HAP-1 (cell line): ENCODE results near the gene TMC8.
A peak's percentile ranks its signal among the peaks of the same experiment; 100 is the strongest.

ENCODE experiments used
- DNase-seq, 2 experiments: peaks; one replicate each; pipeline ENCODE4 v3.0.0-alpha.2; 2016 to 2020; ENCODE audit warnings: low spot score in 2 of 2
- H3K27me3 ChIP-seq: fragments of 250-450 bp; sonication (Bioruptor Pico); 2 replicates; pipeline ENCODE4 v1.5.1; 2020; ENCODE audit warnings: low read depth, mild to moderate bottlenecking, moderate library complexity
- H3K36me3 ChIP-seq: fragments of 250-450 bp; sonication (Bioruptor Pico); replicated peaks from 2 replicates; pipeline ENCODE4 v1.5.1; 2020; ENCODE audit warnings: mild to moderate bottlenecking
- H3K4me1 ChIP-seq: fragments of 250-450 bp; sonication (Bioruptor Pico); 2 replicates; pipeline ENCODE4 v1.5.1; 2020; ENCODE audit warnings: mild to moderate bottlenecking
- H3K4me3 ChIP-seq: fragments of 250-450 bp; sonication (Bioruptor Pico); 2 replicates; pipeline ENCODE4 v1.5.1; 2020; ENCODE audit warnings: mild to moderate bottlenecking, moderate library complexity
- H3K9me3 ChIP-seq: fragments of 250-450 bp; sonication (Bioruptor Pico); 2 replicates; pipeline ENCODE4 v1.5.1; 2020; ENCODE audit warnings: mild to moderate bottlenecking, moderate library complexity
- in situ Hi-C: fragments of 300-500 bp; cut with MboI; formaldehyde crosslinking; loops from 3 replicates; pipeline ENCODE4 v1.14.3; 2020; ENCODE audit warnings: low sequenced_read_pairs, inconsistent platforms, mixed read lengths

The TMC8 gene

DNA sequence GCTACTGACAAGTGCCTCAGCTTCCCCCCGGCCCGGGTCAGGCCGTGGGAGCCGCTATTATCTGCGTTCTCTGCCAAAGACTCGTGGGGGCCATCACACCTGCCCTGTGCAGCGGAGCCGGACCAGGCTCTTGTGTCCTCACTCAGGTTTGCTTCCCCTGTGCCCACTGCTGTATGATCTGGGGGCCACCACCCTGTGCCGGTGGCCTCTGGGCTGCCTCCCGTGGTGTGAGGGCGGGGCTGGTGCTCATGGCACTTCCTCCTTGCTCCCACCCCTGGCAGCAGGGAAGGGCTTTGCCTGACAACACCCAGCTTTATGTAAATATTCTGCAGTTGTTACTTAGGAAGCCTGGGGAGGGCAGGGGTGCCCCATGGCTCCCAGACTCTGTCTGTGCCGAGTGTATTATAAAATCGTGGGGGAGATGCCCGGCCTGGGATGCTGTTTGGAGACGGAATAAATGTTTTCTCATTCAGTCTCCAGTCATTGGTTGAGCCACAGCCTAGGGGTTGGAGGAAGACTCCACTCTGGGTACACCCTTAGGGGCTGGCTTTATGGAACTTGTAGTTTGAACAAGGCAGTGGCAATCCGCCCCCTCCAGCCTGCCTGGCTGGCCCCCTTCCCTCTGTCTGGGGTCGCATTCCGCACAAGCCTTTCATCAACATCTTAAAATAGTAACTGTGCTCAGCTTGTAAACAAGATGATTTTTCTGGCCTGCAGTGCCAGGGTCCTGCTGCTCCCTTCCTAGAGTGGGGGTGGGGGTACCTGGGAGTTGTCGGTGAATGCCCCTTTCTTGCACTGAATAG, 41.9 kb downstream of the TMC8 start:
- DNase-seq, result no peak
- peaks cover 4% of the 10 kb centered on the region for H3K4me1 ChIP-seq

DNA sequence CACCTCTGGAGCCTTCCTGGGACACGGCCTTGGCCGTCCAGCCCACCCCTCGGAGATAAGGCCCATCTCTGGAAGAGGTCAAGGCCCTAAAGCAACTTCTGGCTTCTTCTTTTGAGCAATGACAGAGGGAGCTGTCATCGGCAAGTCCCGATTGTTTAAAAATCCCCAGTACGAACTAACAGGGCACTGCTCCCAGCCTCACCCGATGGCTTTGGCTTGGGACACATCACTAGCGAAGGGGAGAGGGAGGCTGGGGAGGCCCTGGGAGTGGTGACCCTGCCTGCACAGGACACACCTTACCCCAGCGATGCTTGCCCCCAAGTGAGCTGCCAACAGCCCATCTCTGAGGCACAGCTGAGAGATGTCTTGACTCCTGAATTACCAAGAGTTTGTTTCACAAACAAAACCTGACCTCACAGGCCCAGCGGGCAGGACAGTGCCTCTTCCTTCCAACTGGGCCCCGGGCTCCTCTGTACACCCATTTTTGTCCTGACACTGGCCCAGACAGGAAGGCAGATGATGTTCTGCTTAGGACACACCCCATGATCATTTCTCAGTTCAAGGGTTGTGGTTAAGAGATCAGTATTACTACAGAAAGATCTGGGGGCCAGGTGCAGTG, 42.6 kb downstream of the TMC8 start:
- Histone ChIP-seq H3K4me3 (no peak overlapping the region), H3K4me1 (no peaks in the 10 kb centered on the region; the same call in 1 of the 2 replicates)
- DNase-seq, result no peak

More for the DNA sequence above, 41.9 kb downstream of the TMC8 start:
- H3K4me3 ChIP-seq, result no peak overlapping the region
- no peaks in the 10 kb centered on the region for H3K27me3 ChIP-seq
- in situ Hi-C loops, result loop anchor here (10.0 kb wide), 1 partner anchor 802 kb away; the partner anchor contains the start of gene LGALS3BP
- peaks cover 52% of the 10 kb centered on the region for H3K36me3 ChIP-seq
- H3K9me3 ChIP-seq, result no peaks in the 10 kb centered on the region

DNA sequence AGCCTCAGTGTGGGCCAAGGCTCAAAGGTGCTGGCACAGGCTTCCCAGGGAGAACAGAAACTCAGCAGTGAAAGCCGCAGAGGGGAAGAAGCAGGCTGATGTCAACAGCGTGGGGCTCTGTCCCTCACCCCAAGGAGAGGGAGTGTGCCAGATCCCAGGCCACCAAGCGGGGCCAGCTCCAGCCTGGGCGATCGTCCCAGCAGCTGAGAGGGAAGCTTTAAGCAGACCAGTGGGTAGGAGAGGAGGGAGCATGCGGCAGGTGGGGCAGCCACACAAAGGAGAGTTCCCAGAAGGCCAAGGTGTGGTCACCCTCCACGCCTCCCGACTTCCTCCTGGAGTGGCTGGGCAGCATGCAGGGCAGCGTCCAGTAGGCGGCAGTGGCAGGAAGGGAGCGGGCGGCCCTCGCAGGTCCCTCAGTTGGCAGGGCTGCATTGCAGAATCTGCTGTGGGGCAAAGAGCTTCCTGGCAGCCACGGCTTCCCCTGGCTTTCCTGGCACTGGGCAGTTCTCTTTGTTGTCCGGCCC, 43.8 kb downstream of the TMC8 start:
- Histone ChIP-seq H3K36me3 (peaks cover 70% of the 10 kb centered on the region), H3K9me3 (no peaks in the 10 kb centered on the region), H3K4me3 (no peak overlapping the region), H3K27me3 (no peaks in the 10 kb centered on the region), H3K4me1 (no peaks in the 10 kb centered on the region; the same call in 1 of the 2 replicates)
- DNase-seq, result no peak
- in situ Hi-C loops, result loop anchor here (10.0 kb wide), 1 partner anchor 800 kb away; the partner anchor contains the start of gene LGALS3BP

More for the DNA sequence above, 42.6 kb downstream of the TMC8 start:
- Histone ChIP-seq H3K9me3 (no peaks in the 10 kb centered on the region), H3K27me3 (no peaks in the 10 kb centered on the region), H3K36me3 (peaks cover 58% of the 10 kb centered on the region)
- in situ Hi-C loops, result loop anchor here (10.0 kb wide), 1 partner anchor 802 kb away; the partner anchor contains the start of gene LGALS3BP

DNA sequence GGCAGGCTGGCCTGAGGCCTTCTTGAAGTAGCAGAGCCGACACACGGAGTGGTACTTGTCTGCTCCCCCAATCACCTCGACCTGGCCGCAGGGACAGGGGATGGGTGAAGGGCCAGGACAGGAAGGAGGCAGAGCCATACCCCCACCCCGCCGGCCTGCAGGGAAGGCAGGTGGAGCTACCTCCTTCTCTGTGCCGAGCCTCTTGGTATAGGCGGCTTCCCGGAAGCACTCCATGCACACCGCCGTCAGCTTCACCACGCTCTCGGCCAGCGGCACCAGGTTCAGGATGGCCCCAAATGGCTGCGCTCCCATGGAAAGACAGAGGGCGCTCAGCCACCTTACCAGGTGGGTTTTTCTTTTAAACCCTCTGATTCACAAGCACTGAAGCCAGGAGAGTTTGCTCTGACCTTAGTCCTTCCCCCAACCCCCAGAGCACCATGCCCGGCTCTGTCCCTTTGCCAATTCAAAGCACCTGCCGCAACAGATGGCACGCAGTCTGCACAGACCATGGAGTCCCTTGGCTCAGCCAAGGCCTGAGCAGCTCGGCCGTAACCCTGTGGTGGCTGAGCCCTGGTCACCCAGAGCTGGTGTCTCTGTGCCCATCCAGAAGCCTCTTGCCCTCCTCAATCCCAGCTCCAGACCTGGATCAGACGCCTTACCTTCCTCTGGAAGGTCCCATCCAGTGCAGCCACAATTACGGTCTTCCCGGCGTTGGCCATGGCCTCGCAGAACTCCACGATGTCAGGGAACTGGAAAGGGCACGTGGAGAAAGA, 44.5 kb downstream of the TMC8 start:
- H3K27me3 ChIP-seq, result no peaks in the 10 kb centered on the region
- peaks cover 76% of the 10 kb centered on the region for H3K36me3 ChIP-seq
- no peak overlapping the region for H3K4me3 ChIP-seq
- no peak for DNase-seq
- H3K9me3 ChIP-seq, result no peaks in the 10 kb centered on the region
- H3K4me1 ChIP-seq, result no peaks in the 10 kb centered on the region
- in situ Hi-C loops, result loop anchor here (10.0 kb wide), 1 partner anchor 800 kb away; the partner anchor contains the start of gene LGALS3BP

DNA sequence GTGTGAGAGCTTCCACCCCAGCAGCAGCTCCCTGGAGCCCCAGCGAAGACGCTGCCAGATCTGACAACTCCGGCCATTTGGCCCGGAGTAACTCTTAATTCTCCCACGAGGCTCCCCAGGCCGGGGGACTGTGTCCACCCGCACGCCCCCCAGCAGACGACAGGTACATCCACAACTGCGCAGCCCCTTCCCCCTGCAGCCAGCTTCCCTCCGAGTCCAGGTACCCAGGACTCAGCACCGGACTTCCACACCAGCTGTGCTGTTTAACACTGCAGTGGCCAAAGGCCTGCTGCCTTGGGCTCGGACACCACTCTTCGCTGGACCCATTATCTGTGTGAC, 45.0 kb downstream of the TMC8 start:
- H3K9me3 ChIP-seq, result no peaks in the 10 kb centered on the region
- no peaks in the 10 kb centered on the region for H3K27me3 ChIP-seq
- peaks cover 80% of the 10 kb centered on the region for H3K36me3 ChIP-seq
- no peak overlapping the region for H3K4me3 ChIP-seq
- in situ Hi-C loops, result loop anchor here (10.0 kb wide), 1 partner anchor 799 kb away; the partner anchor contains the start of gene LGALS3BP
- no peak for DNase-seq
- H3K4me1 ChIP-seq, result no peaks in the 10 kb centered on the region

DNA sequence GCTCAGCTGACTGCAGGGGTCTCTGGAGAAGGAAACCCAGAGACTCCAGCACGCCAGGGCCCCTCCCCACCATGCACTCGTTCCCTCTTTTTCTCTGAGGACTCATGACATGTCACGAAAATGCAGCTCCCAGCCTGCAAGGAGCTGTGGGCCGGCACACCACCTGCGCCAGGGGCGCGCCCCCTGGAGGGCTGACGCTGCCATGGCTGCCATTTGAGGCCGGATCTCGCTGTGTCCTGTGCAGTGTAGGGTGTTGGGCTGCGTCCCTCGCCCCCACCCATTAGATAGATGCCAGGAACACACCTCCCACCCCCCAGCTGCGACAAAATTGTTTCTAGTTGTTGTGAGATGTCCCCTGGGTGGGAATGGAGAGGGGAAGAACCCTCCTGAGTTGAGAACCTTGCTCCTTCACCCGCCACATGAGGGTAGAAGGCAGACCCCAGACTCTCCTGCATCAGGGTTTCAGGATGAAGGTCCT, 46.0 kb downstream of the TMC8 start:
- no peaks in the 10 kb centered on the region for H3K4me1 ChIP-seq
- no peaks in the 10 kb centered on the region for H3K9me3 ChIP-seq
- H3K4me3 ChIP-seq, result no peak overlapping the region
- peak; percentile 34 to 81 for DNase-seq
- H3K36me3 ChIP-seq, result peaks cover 79% of the 10 kb centered on the region
- H3K27me3 ChIP-seq, result no peaks in the 10 kb centered on the region
- in situ Hi-C loops, result loop anchor here (10.0 kb wide), 1 partner anchor 798 kb away; the partner anchor contains the start of gene LGALS3BP

DNA sequence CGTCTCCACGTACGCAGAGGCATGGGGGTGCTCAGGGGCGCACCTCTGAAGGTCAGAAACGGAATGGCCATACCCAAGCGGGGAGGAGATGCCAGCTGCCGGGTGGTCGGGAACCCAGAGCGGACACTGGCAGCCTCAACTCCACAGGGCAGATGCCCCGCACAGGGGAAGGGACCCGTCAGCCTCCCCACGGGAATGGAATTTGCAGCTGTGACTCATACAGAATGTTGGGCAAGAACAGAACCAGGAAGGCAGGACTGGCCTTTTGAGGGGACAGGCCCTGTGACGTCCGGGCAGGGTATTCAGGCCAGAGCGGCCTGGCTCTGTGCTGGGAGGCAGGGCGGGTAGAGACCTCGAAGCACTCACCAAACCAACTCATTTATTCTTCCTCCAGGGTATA, 48.8 kb downstream of the TMC8 start:
- Histone ChIP-seq H3K36me3 (peaks cover 89% of the 10 kb centered on the region), H3K9me3 (no peaks in the 10 kb centered on the region), H3K4me3 (no peak overlapping the region), H3K4me1 (no peaks in the 10 kb centered on the region), H3K27me3 (no peaks in the 10 kb centered on the region)
- in situ Hi-C loops, result loop anchor here (10.0 kb wide), 1 partner anchor 795 kb away; the partner anchor contains the start of gene LGALS3BP
- no peak for DNase-seq

DNA sequence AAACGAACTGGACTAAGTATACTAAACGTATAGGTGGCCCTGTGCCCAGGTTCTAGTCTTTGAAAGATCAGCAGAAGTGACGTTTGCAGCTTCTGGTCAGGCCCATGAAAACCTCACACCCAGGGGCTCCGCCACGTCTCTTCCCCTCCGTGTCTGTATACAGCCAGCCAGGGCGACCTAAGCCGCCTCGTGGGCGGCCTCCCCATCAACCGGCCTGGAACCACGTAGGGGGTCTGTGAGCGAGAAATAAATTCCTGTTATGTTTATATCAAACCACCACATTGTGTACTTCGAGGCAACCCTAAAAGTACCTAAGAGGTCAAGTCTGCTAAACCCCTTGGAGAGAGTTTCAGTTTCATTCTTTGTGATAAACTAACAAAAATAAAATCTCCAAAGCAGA, 49.5 kb downstream of the TMC8 start:
- H3K36me3 ChIP-seq, result peaks cover 91% of the 10 kb centered on the region

DNA sequence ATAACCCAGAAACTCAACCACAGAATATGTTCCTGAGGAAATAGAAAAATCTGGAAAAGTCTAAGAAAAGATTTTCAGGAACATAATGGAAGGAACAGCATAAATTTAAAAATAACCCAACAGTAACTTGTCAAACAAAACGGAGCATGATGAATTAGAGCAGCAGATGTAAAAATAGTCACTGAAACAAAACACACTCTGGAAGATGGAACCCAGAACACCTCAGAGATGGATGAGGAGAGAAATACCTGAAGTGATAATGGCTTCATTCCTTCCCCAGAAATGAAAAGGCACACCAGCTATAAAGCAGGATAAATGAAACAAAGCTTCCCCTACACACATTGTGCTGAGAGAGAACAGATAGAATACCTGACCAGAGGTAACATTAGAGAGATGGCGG, 49.9 kb downstream of the TMC8 start:
- H3K36me3 ChIP-seq, result peaks cover 89% of the 10 kb centered on the region
- H3K4me3 ChIP-seq, result no peak overlapping the region
- no peaks in the 10 kb centered on the region for H3K27me3 ChIP-seq
- in situ Hi-C loops, result no loop called here
- DNase-seq, result no peak
- H3K9me3 ChIP-seq, result no peaks in the 10 kb centered on the region
- peaks cover 10% of the 10 kb centered on the region for H3K4me1 ChIP-seq

More for the DNA sequence above, 49.5 kb downstream of the TMC8 start:
- Histone ChIP-seq H3K4me3 (no peak overlapping the region), H3K9me3 (no peaks in the 10 kb centered on the region), H3K27me3 (no peaks in the 10 kb centered on the region), H3K4me1 (peaks cover 6% of the 10 kb centered on the region)
- DNase-seq, result no peak
- in situ Hi-C loops, result no loop called here

DNA sequence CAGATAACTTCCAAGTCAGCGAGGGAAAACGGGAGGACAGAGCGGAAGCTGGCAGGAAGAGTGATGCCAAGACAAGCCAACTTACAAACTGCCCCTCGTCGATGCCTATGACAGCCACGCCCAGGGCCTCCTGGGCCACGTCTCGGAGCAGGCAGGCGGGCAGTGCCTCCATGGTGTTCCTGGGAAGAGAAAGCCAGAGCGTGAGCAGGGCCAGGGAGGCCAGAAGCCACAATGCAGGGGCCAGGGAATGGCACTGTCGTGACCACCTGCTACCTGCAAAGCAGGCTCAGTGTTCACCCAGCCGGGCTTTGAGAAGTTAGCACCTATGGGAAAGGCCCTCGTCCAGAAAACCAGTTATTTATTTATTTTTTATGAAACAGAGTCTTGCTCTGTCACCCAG, 51.9 kb downstream of the TMC8 start:
- no peaks in the 10 kb centered on the region for H3K9me3 ChIP-seq
- H3K27me3 ChIP-seq, result no peaks in the 10 kb centered on the region
- no peak overlapping the region for H3K4me3 ChIP-seq
- no peak for DNase-seq
- H3K4me1 ChIP-seq, result peaks cover 12% of the 10 kb centered on the region
- in situ Hi-C loops, result no loop called here
- H3K36me3 ChIP-seq, result peaks cover 75% of the 10 kb centered on the region

DNA sequence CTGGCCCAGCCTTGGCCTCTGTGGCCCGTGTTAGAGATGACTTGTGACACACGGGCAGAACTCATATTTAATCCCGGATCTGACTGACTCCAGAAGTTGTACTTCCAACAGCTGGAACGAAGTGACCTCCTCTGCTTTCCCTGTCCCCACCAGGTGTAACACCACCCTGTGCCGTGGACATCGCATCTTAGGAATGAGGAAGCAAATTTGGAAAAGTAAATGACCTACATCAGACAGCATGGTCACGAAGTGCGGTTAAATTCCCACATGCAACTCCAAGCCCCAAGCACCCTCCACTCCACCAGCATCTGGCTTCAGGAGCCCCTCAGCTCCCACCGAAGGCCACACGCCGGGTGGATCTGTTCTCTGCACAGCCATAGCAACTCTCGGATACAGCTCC, 53.3 kb downstream of the TMC8 start:
- in situ Hi-C loops, result no loop called here
- Histone ChIP-seq H3K4me1 (peaks cover 12% of the 10 kb centered on the region), H3K9me3 (no peaks in the 10 kb centered on the region), H3K36me3 (peaks cover 61% of the 10 kb centered on the region), H3K4me3 (no peak overlapping the region), H3K27me3 (no peaks in the 10 kb centered on the region)
- no peak for DNase-seq

DNA sequence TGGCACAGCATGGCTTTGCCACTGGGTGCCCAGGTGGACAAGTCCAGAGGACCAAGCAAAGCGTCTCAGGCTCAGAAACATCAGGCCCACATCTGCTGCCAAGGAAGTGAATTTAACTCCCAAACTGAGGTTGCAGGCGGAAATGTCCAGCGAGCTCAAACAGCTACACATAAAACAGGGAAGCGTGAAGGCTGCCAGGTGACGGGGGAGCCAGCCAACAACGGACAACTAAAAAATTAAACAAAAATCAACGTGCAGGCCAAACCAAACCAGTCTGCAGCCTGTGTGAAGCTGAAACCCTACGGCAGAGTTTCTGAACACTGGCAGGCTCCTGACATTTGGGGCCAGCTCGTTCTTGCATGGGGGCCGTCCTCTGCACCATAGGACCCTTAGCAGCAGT, 53.8 kb downstream of the TMC8 start:
- Histone ChIP-seq H3K9me3 (no peaks in the 10 kb centered on the region), H3K4me1 (peaks cover 12% of the 10 kb centered on the region), H3K27me3 (no peaks in the 10 kb centered on the region), H3K36me3 (peaks cover 57% of the 10 kb centered on the region), H3K4me3 (no peak overlapping the region)
- in situ Hi-C loops, result no loop called here
- no peak for DNase-seq

DNA sequence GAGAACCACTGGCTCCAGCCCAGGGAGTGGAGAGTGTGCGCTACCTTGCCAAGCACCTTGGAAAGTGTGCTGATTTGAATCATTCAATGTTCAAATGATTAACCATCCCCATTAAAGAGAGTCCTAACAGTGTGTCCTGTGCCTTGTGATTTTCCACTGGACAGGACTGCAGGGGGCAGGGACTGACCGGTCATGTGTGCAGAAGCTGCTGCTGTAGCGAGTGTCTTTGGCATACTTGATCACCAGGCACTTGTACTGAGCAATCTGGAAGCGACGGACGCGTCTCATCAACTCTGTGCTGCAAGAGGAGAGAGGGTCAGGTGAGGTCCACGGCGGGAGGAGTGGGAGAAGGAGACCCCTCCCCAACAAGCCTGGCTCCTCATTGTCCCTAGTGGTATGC, 54.3 kb downstream of the TMC8 start:
- peaks cover 52% of the 10 kb centered on the region for H3K36me3 ChIP-seq
- no peaks in the 10 kb centered on the region for H3K27me3 ChIP-seq
- H3K9me3 ChIP-seq, result no peaks in the 10 kb centered on the region
- H3K4me3 ChIP-seq, result no peak overlapping the region
- peaks cover 12% of the 10 kb centered on the region for H3K4me1 ChIP-seq
- in situ Hi-C loops, result no loop called here
- no peak for DNase-seq
